Ecto neural progenitor cell (in vitro differentiated cells): Measurements from ENCODE around the gene TRIM33.

Source experiments
- DNase-seq: peaks from one replicate; pipeline ENCODE4 v3.0.0-alpha.2; 2018; ENCODE audit warnings: low spot score

Gene TRIM33

GRCh38 chr1:114350731-114351445 lies 160.1 kb downstream of the TRIM33 start:
- no peak for DNase-seq

GRCh38 chr1:114349891-114350605 lies 161.0 kb downstream of the TRIM33 start:
- no peak for DNase-seq

- no peak for DNase-seq
Measured at GRCh38 chr1:114347431-114348209, 163.4 kb downstream of the TRIM33 start.

- peak; percentile 98 for DNase-seq
Measured at GRCh38 chr1:114346480-114347029, 164.4 kb downstream of the TRIM33 start.

GRCh38 chr1:114345930-114346479 lies 165.0 kb downstream of the TRIM33 start:
- peak; percentile 73 for DNase-seq

GRCh38 chr1:114344656-114345055 lies 166.3 kb downstream of the TRIM33 start:
- DNase-seq = no peak
